K562 (cell line): Measurements from ENCODE around the gene SPATA2L. TPM values are rescaled to one million over a fixed set of nuclear protein-coding genes. Genes with fewer than 3 reads are reported as not detected.

Experiments used
- ATAC-seq: fragments of 200-7000 bp; cut with Tn5 transposase; 3 replicates; pipeline ENCODE4 v1.9.1; 2020; ENCODE audit warnings: moderate library complexity
- BruUV-seq: library from RNA; stranded (reverse); fragments of 400-500 nt; replicated peaks from 2 replicates; lab custom pipeline; 2021; lab: Mats Ljungman, UMichigan
- CTCF ChIA-PET: fragments of 300-600 bp; formaldehyde crosslinking; extraction: SDS; loops from one replicate; lab custom pipeline; 2021; ENCODE audit warnings: low intra/inter-chr PET ratio; lab: Yijun Ruan, JAX
- POLR2A ChIA-PET: fragments of 300-600, 350-650 bp; sonication (Branson Sonifier 250); formaldehyde crosslinking; extraction: SDS; loops from one replicate; lab custom pipeline; 2021; ENCODE audit warnings: antibody characterized with exemption, inconsistent platforms; lab: Yijun Ruan, JAX
- DNase-seq, 4 experiments: peaks; one replicate each; pipeline versions ENCODE4 v3.0.0 to v3.0.0-alpha.2; 2011 to 2018; ENCODE audit warnings: low spot score in 3 of 4, mixed read lengths in 3 of 4; ENCODE audit errors: extremely low read depth in 1 of 4
- FAIRE-seq: peaks from 2 replicates; lab custom pipeline; 2011; peaks lifted over from hg19 to GRCh38; lab: Jason Lieb, UNC
- H2AFZ ChIP-seq: 2 replicates; pipeline ENCODE4 v1.6.0; 2011; ENCODE audit warnings: low read depth, low read length, control low read depth, inconsistent platforms
- H3K27ac ChIP-seq: fragments of 200-600 bp; 3 replicates; pipeline ENCODE4 v1.8.0; 2011; ENCODE audit warnings: low read depth, mild to moderate bottlenecking, control low read depth, inconsistent platforms, low read length, moderate library complexity, mixed read lengths; ENCODE audit errors: extremely low read depth
- H3K27me3 ChIP-seq, 2 experiments: fragments of 300-600 bp in 1 of 2; 2 replicates in 1 of 2; 3 replicates in 1 of 2; pipeline versions ENCODE4 v1.6.0 to v1.8.0; 2011; ENCODE audit warnings: inconsistent platforms in 2 of 2, low read length in 2 of 2, mild to moderate bottlenecking in 1 of 2, mixed read lengths in 1 of 2, moderate library complexity in 1 of 2; ENCODE audit not compliant: control insufficient read depth in 2 of 2, insufficient read depth in 2 of 2
- H3K36me3 ChIP-seq: fragments of 300-600 bp; 3 replicates; pipeline ENCODE4 v1.8.0; 2011; ENCODE audit warnings: mild to moderate bottlenecking, low read length, inconsistent platforms; ENCODE audit not compliant: control insufficient read depth, insufficient read depth
- H3K4me1 ChIP-seq, 2 experiments: fragments of 200-600 bp in 1 of 2; replicated peaks in 1 of 2; 2 replicates in 1 of 2; 3 replicates in 1 of 2; pipeline versions ENCODE4 v1.5.1 to v1.8.0; 2011; ENCODE audit warnings: inconsistent platforms in 2 of 2, low read length in 2 of 2, mild to moderate bottlenecking in 1 of 2, mixed read lengths in 1 of 2, moderate library complexity in 1 of 2; ENCODE audit not compliant: control insufficient read depth in 2 of 2, insufficient read depth in 2 of 2
- H3K4me2 ChIP-seq: 2 replicates; pipeline ENCODE4 v1.6.1; 2011; ENCODE audit warnings: low read length, control low read depth, inconsistent platforms, mixed read lengths; ENCODE audit not compliant: insufficient read depth
- H3K4me3 ChIP-seq: fragments of 200-600 bp; sonication (generic), shearing (Covaris generic); 2 replicates; pipeline ENCODE4 v1.5.1; 2016; ENCODE audit warnings: control low read depth, inconsistent platforms
- H3K79me2 ChIP-seq: fragments of 200-600 bp; 3 replicates; pipeline ENCODE4 v1.8.0; 2011; ENCODE audit warnings: low read length, inconsistent platforms; ENCODE audit not compliant: control insufficient read depth, insufficient read depth
- H3K9ac ChIP-seq, 2 experiments: 2 replicates each; pipeline versions ENCODE4 v1.6.0 to v1.6.1; 2011; ENCODE audit warnings: low read depth in 2 of 2, low read length in 2 of 2, control low read depth in 1 of 2, inconsistent platforms in 1 of 2, mild to moderate bottlenecking in 1 of 2, mixed read lengths in 1 of 2; ENCODE audit not compliant: insufficient read depth in 1 of 2
- H3K9me1 ChIP-seq: one replicate; pipeline ENCODE4 v1.6.0; 2011; ENCODE audit warnings: inconsistent platforms, mild to moderate bottlenecking, low read length, moderate library complexity; ENCODE audit not compliant: control insufficient read depth, insufficient read depth
- H3K9me3 ChIP-seq: replicated peaks from 2 replicates; pipeline ENCODE4 v1.5.1; 2011; ENCODE audit warnings: low read depth, low read length, inconsistent platforms; ENCODE audit not compliant: control insufficient read depth, insufficient read depth
- H4K20me1 ChIP-seq: replicated peaks from 2 replicates; pipeline ENCODE4 v1.6.1; 2011; ENCODE audit warnings: low read length, inconsistent platforms, mixed read lengths; ENCODE audit not compliant: control insufficient read depth, insufficient read depth
- CBFB ChIP-seq: sonication (generic); formaldehyde crosslinking; IDR thresholded peaks from 2 replicates; pipeline ENCODE4 v1.4.0; 2020; ENCODE audit warnings: mild to moderate bottlenecking, missing genetic modification reagents
- CSDE1 ChIP-seq, 2 experiments: fragments of 450-650 bp; IDR thresholded peaks; 2 replicates each; pipeline ENCODE4 v1.6.1; 2016; ENCODE audit warnings: mild to moderate bottlenecking in 1 of 2
- EP400 ChIP-seq: fragments of 450-650 bp; IDR thresholded peaks from 2 replicates; pipeline ENCODE4 v1.6.1; 2017; ENCODE audit warnings: antibody characterized with exemption, mild to moderate bottlenecking, moderate library complexity
- FOXM1 ChIP-seq, 2 experiments: fragments of 450-650 bp in 1 of 2; sonication (generic) in 1 of 2; formaldehyde crosslinking in 1 of 2; IDR thresholded peaks; 2 replicates each; pipeline versions ENCODE4 v1.6.1 to v1.9.0; 2017 to 2022; ENCODE audit warnings: low read depth in 2 of 2, mild to moderate bottlenecking in 2 of 2, missing genetic modification reagents in 1 of 2, moderate library complexity in 1 of 2
- KAT7 ChIP-seq: sonication (generic); formaldehyde crosslinking; IDR thresholded peaks from 2 replicates; pipeline ENCODE4 v1.8.0; 2022; ENCODE audit warnings: missing genetic modification reagents, mild to moderate bottlenecking, borderline replicate concordance
- NFRKB ChIP-seq: fragments of 450-650 bp; IDR thresholded peaks from 2 replicates; pipeline ENCODE4 v1.6.1; 2016; ENCODE audit warnings: low read depth
- PHB ChIP-seq: fragments of 250-450 bp; sonication (Bioruptor Pico); IDR thresholded peaks from 2 replicates; pipeline ENCODE4 v1.5.0; 2021
- POLR2AphosphoS2 ChIP-seq: IDR thresholded peaks from 2 replicates; pipeline ENCODE4 v1.6.1; 2012; ENCODE audit warnings: low read length, improper control_type of control experiment
- PPARD ChIP-seq: fragments of 250-450 bp; sonication (Bioruptor Pico); IDR thresholded peaks from 2 replicates; pipeline ENCODE4 v1.8.0; 2022; ENCODE audit warnings: inconsistent platforms, mild to moderate bottlenecking, moderate library complexity
- RBM14 ChIP-seq: fragments of 200-400 bp; formaldehyde crosslinking; IDR thresholded peaks from 2 replicates; pipeline ENCODE4 v1.6.1; 2018; ENCODE audit warnings: low read depth, mild to moderate bottlenecking, low read length, moderate library complexity, borderline replicate concordance; ENCODE audit not compliant: insufficient read depth
- SIN3A ChIP-seq, 2 experiments: fragments of 150-350 bp in 1 of 2; IDR thresholded peaks; 2 replicates each; pipeline ENCODE4 v1.6.1; 2011 to 2016; ENCODE audit warnings: borderline replicate concordance in 2 of 2, low read depth in 2 of 2, low read length in 2 of 2, mild to moderate bottlenecking in 2 of 2, moderate library complexity in 2 of 2; ENCODE audit not compliant: control insufficient read depth in 1 of 2
- SMARCE1 ChIP-seq: fragments of 450-650 bp; IDR thresholded peaks from 2 replicates; pipeline ENCODE4 v1.7.1; 2016; ENCODE audit warnings: mild to moderate bottlenecking
- SOX6 ChIP-seq: fragments of 450-650 bp; IDR thresholded peaks from 2 replicates; pipeline ENCODE4 v1.6.1; 2014; ENCODE audit warnings: mild to moderate bottlenecking
- SP1 ChIP-seq: sonication (generic); formaldehyde crosslinking; IDR thresholded peaks from 2 replicates; pipeline ENCODE4 v1.8.1; 2022; ENCODE audit warnings: mild to moderate bottlenecking, missing genetic modification reagents
- ZBTB7A ChIP-seq: IDR thresholded peaks from 2 replicates; pipeline ENCODE4 v1.6.1; 2011; ENCODE audit warnings: low read depth, mild to moderate bottlenecking, low read length, moderate library complexity, borderline replicate concordance; ENCODE audit not compliant: control insufficient read depth
- ZC3H4 ChIP-seq: sonication (generic); formaldehyde crosslinking; IDR thresholded peaks from 2 replicates; pipeline ENCODE4 v1.9.0; 2021; ENCODE audit warnings: missing genetic modification reagents, borderline replicate concordance
- ZFX ChIP-seq: sonication (generic); formaldehyde crosslinking; IDR thresholded peaks from 2 replicates; pipeline ENCODE4 v1.8.0; 2022; ENCODE audit warnings: mild to moderate bottlenecking, missing genetic modification reagents, moderate library complexity
- ZNF12 ChIP-seq: sonication (generic); formaldehyde crosslinking; IDR thresholded peaks from 2 replicates; pipeline ENCODE4 v1.4.0; 2020; ENCODE audit warnings: mild to moderate bottlenecking, missing genetic modification reagents
- WGBS: fragments of 100-300 bp; shearing (Covaris generic); methylation state at CpG from one replicate; pipeline ENCODE4 v1.1.6; 2016; ENCODE audit warnings: low coverage, mixed read lengths; ENCODE audit not compliant: insufficient coverage; ENCODE audit errors: missing lambda C conversion rate; 5-methylcytosine and 5-hydroxymethylcytosine counted together
- in situ Hi-C: fragments of 300-500 bp; cut with MboI; formaldehyde crosslinking; loops from 4 replicates; pipeline ENCODE4 v1.15.0; 2018; ENCODE audit warnings: inconsistent platforms, mixed read lengths
- intact Hi-C: fragments of 100-400 bp; cut with micrococcal nuclease; formaldehyde crosslinking; loops from 2 replicates; pipeline ENCODE4 v1.14.2; 2022
- polyA plus RNA-seq, 8 experiments: library from polyadenylated mRNA; depleted of rRNA in 4 of 8; stranded (reverse) in 5 of 8; unstranded in 3 of 8; fragments of >200 nt; fragmentation: Nextera tagmentation in 2 of 8; fragmentation: Illumina TruSeq in 1 of 8; extraction: Ambion mirVana in 2 of 8; extraction: Trizol in 1 of 8; gene quantifications; 2 replicates each; pipeline versions ENCODE4 v1.2.1 to v1.2.3, GENCODE V29; 2011 to 2014; ENCODE audit warnings: inconsistent platforms in 1 of 8, missing spikeins in 1 of 8
- total RNA-seq, 7 experiments: library from RNA; depleted of rRNA in 6 of 7; stranded (reverse); fragments of >200 nt in 6 of 7; fragmentation: Illumina TruSeq in 2 of 7; extraction: Trizol in 2 of 7; gene quantifications; 2 replicates each; pipeline versions ENCODE4 v1.2.1 to v1.2.3, GENCODE V29; 2011 to 2021; ENCODE audit warnings: low replicate concordance in 1 of 7
- TF ChIP-seq, protein P1 (sequence below): fragments of 250-450 bp; sonication (Bioruptor Pico); IDR thresholded peaks from 2 replicates; pipeline ENCODE4 v1.4.0; 2020; ENCODE audit warnings: borderline replicate concordance

The SPATA2L gene
- total and polyA plus RNA-seq, 9 of the 15 experiments (the other 6 are each of a cell fraction or from before 2014, with no cell fraction given): 0.13 to 19.2 (median 4.8) TPM; not detected in 1

DNA sequence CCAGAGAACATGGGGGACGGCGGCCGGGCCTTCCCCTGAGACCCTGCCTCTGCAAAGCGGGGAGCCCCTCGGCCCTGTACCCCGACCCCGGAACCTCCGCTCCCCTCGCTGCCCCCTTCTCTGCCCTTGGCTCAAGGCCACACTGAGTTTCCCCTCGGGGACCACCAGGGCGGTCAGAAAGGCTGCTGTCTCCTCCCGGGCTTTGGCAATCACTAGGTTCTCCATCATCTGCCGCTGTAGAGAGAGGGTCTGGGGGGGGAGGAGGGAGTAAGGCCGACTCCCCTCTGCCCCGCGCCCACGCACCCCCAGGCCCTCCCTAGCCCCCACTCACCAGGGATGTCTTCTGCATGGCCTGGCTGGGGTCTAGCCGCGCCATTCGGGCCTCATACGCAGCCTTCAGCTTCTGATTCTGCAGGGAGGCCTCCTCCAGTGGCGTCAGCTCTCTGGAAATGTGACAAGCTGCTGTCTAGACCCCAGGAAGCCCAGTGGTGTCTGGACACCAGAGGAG lies 10.8 kb upstream of the SPATA2L start:
- peak overlapping the region; percentile 99 for H3K4me3 ChIP-seq
- ATAC-seq (peak; percentile 46), DNase-seq (peak in 2 of 4 experiments; percentile 51 to 52), FAIRE-seq (peak; percentile 74)
- no TSS peak for BruUV-seq
- H3K4me1 ChIP-seq: peaks cover 15 to 81% of the 10 kb centered on the region in 2 experiments; a peak in 4 of 5 replicates
- H3K9ac ChIP-seq: peak overlapping the region; percentile 78 to 97
- 0 out of 2 replicates have a peak, but pooled peaks cover 2% of the 10 kb centered on the region for H3K9me3 ChIP-seq
- peaks cover 37% of the 10 kb centered on the region for H3K36me3 ChIP-seq
- 0% methylated on average over 17 of the region's 22 CpGs for WGBS
- peak overlapping the region; percentile 74 for H3K27ac ChIP-seq
- H4K20me1 ChIP-seq: no peaks in the 10 kb centered on the region
- H3K27me3 ChIP-seq: no peaks in the 10 kb centered on the region
- H3K9me1 ChIP-seq: no peaks in the 10 kb centered on the region
- intact Hi-C loops: no loop called here
- peak overlapping the region; percentile 87 for H3K4me2 ChIP-seq
- peak overlapping the region; percentile 70 for H2AFZ ChIP-seq
- POLR2A ChIA-PET: interaction anchor here (0.6 to 2.4 kb wide), 7 partner anchors 11 to 227 kb away, joined by 3 to 14 read pairs (median 4); no protein-coding TSS in a partner anchor
- CTCF ChIA-PET: no interaction called here
- in situ Hi-C loops: no loop called here
- peaks cover 30% of the 10 kb centered on the region for H3K79me2 ChIP-seq
- TF ChIP-seq ZC3H4 (CRISPR knock-in tag) (peak; percentile 39; the same call in 1 of the 2 replicates), EP400 (no peak), SIN3A (IDR thresholded peaks at IDR 0.05; ENCODE audit: borderline replicate concordance in 2 of 2, control insufficient read depth in 1 of 2, low read depth in 2 of 2, low read length in 2 of 2) (0 out of 4 replicates have a peak, but pooled peaks of 1 of the 2 experiments have one; percentile 14), ZFX (0 out of 2 replicates have a peak, but pooled peaks have one; percentile 35), RBM14 (no peak), CBFB (CRISPR knock-in tag) (0 out of 2 replicates have a peak, but pooled peaks have one; percentile 18), FOXM1 (IDR thresholded peaks at IDR 0.05; ENCODE audit: low read depth) (no peak), FOXM1 (CRISPR knock-in tag; IDR thresholded peaks at IDR 0.05; ENCODE audit: low read depth) (0 out of 2 replicates have a peak, but pooled peaks have one; percentile 43), SOX6 (no peak), CSDE1 (IDR thresholded peaks at IDR 0.05) (no peak), PHB (CRISPR knock-in tag) (no peak), PPARD (CRISPR knock-in tag) (no peak), KAT7 (CRISPR knock-in tag) (no peak), POLR2AphosphoS2 (no peak), SMARCE1 (no peak), ZNF12 (CRISPR knock-in tag) (0 out of 2 replicates have a peak, but pooled peaks have one; percentile 34), NFRKB (0 out of 2 replicates have a peak, but pooled peaks have one; percentile 15), SP1 (CRISPR knock-in tag) (0 out of 2 replicates have a peak, but pooled peaks have one; percentile 3), ZBTB7A (peak; percentile 22; the same call in 1 of the 2 replicates)
- TF ChIP-seq, protein P1, sequence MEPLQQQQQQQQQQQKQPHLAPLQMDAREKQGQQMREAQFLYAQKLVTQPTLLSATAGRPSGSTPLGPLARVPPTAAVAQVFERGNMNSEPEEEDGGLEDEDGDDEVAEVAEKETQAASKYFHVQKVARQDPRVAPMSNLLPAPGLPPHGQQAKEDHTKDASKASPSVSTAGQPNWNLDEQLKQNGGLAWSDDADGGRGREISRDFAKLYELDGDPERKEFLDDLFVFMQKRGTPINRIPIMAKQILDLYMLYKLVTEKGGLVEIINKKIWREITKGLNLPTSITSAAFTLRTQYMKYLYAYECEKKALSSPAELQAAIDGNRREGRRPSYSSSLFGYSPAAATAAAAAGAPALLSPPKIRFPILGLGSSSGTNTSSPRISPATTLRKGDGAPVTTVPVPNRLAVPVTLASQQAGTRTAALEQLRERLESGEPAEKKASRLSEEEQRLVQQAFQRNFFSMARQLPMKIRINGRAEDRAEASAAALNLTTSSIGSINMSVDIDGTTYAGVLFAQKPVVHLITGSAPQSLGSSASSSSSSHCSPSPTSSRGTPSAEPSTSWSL (CRISPR knock-in tag): no peak
